ENCODE data around the gene OXGR1. TPM values are rescaled to one million over a fixed set of nuclear protein-coding genes. Genes with fewer than 3 reads are reported as not detected.

The OXGR1 gene
- total RNA-seq, 1 donor from 2014 or later: 0.83 TPM

DNA sequence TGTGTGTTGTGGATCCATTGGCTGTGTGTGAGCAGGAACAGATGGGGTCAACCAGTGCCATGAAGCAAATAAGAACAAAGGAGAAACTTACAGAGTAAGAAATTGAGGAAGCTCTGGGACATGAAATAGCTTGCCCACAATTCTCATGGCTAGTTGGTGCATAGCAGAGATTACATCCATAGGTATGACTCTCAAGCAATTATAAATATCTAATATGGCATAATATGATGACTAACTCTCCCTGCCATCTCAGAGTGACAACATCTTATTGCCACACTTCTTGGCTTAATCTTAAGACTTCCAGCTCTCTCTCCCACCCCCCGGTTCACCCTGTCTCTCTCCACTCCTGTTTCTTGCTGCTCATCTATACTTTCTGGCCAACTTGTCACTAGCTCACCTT lies 53.3 kb downstream of the OXGR1 start:
- ATAC-seq (no peak), DNase-seq (no peak)
- Histone ChIP-seq H3K27me3 (ENCODE audit: low read depth) (no peaks in the 10 kb centered on the region), H3K36me3 (no peaks in the 10 kb centered on the region), H3K9me3 (no peaks in the 10 kb centered on the region), H3K4me3 (no peak overlapping the region), H3K4me1 (no peaks in the 10 kb centered on the region), H3K27ac (no peak overlapping the region)
- TF ChIP-seq, protein P1, sequence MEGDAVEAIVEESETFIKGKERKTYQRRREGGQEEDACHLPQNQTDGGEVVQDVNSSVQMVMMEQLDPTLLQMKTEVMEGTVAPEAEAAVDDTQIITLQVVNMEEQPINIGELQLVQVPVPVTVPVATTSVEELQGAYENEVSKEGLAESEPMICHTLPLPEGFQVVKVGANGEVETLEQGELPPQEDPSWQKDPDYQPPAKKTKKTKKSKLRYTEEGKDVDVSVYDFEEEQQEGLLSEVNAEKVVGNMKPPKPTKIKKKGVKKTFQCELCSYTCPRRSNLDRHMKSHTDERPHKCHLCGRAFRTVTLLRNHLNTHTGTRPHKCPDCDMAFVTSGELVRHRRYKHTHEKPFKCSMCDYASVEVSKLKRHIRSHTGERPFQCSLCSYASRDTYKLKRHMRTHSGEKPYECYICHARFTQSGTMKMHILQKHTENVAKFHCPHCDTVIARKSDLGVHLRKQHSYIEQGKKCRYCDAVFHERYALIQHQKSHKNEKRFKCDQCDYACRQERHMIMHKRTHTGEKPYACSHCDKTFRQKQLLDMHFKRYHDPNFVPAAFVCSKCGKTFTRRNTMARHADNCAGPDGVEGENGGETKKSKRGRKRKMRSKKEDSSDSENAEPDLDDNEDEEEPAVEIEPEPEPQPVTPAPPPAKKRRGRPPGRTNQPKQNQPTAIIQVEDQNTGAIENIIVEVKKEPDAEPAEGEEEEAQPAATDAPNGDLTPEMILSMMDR (IDR thresholded peaks at IDR 0.05): no peak
- intact Hi-C loops (cut with DNase I): no loop called here

DNA sequence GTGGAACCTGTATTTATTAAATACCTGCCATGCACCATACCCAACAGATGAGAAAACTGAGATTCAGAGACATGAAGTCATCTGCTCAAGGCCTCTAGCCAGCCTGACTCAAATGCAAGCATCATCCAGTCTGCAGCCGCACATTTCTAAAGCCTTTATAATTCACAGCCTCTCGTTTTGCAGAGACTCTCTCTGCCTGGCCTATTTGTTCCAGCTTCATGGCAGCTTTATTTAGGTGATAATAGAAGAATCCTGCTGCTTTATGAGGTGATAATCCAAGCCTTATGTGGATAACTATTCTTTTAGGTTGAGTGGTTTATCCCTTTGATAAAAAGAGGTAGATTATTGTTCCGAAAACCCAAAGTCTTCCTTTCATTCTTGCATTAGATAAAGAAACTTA lies 58.4 kb downstream of the OXGR1 start:
- DNase-seq (no peak), ATAC-seq (no peak)
- H3K4me1 ChIP-seq: no peaks in the 10 kb centered on the region
- no peak overlapping the region for H3K4me3 ChIP-seq
- H3K27me3 ChIP-seq (ENCODE audit: low read depth): no peaks in the 10 kb centered on the region
- intact Hi-C loops (cut with DNase I): no loop called here
- H3K36me3 ChIP-seq: no peaks in the 10 kb centered on the region
- H3K9me3 ChIP-seq: no peaks in the 10 kb centered on the region
- H3K27ac ChIP-seq: no peak overlapping the region
- TF ChIP-seq, protein P1 (IDR thresholded peaks at IDR 0.05): no peak

Other genes with a start within 250 kb of the OXGR1 start
- 58.2 TPM for gene MBNL2, start 227.9 kb upstream of the OXGR1 start, total RNA-seq

Measured in lower lobe of right lung (tissue), 2 donors.